HL-60 (cell line): Measurements from ENCODE around the gene HLCS.

Experiments
- CTCF ChIP-seq: IDR thresholded peaks from one replicate; pipeline ENCODE4 v1.5.1; 2011; ENCODE audit warnings: low read length, control low read depth, inconsistent platforms; ENCODE audit not compliant: insufficient read depth
- POLR2AphosphoS5 ChIP-seq: IDR thresholded peaks from 2 replicates; pipeline ENCODE4 v1.6.1; 2012; ENCODE audit warnings: low read depth
- REST ChIP-seq: IDR thresholded peaks from 2 replicates; pipeline ENCODE4 v1.6.1; 2012; ENCODE audit warnings: low read depth; ENCODE audit not compliant: insufficient replicate concordance

GRCh38 chr21:37006486-37007291, 40.2 kb upstream of the HLCS start, which contains the start of gene RIPPLY3:
- TF ChIP-seq CTCF = no peak
- TF ChIP-seq POLR2AphosphoS5 = no peak
- TF ChIP-seq REST = no peak
